Right renal cortex interstitium (tissue), 3 donors: Measurements from ENCODE around the gene KLRF2. TPM values are rescaled to one million over a fixed set of nuclear protein-coding genes. Genes with fewer than 3 reads are reported as not detected.
"Not testable (repeated sequence)": the region's sequence is repeated elsewhere in the genome, so short reads cannot be mapped to it uniquely, and the experiment has no call there.

Experiments
- DNase-seq, 3 donors: peaks; one replicate each; pipeline ENCODE4 v3.0.0-alpha.2; 2013; ENCODE audit warnings: low read depth in 3 of 3, low spot score in 2 of 3
- polyA plus RNA-seq, 3 donors: library from polyadenylated mRNA; unstranded; fragments of 120-200 nt; gene quantifications; one replicate each; pipeline ENCODE4 v1.2.1, GENCODE V29; 2013; ENCODE audit not compliant: insufficient read length in 3 of 3

KLRF2 gene, protein sequence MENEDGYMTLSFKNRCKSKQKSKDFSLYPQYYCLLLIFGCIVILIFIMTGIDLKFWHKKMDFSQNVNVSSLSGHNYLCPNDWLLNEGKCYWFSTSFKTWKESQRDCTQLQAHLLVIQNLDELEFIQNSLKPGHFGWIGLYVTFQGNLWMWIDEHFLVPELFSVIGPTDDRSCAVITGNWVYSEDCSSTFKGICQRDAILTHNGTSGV
- not detected for polyA plus RNA-seq

DNA sequence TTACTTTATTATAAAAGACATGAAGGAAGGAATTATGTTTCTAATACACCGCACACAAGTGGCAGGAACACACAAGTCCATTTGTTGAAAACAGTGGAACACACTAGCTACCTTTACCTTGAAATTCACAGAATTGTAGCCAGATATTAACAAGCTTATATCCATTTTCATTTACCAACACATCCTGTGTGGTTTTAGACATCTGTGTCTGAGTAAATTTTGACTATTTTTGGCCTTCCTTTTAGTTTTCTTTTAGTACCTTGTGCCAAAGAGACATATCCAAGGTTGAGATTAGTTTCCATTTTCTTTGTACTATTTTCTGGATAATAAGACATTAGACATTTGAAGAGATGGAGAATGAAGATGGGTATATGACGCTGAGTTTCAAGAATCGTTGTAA is at the start of gene KLRF2:
Gene KLRF2, plus strand, starts transcription at position 244 of the 400 bp plus-strand sequence. Its CDS starts 107 bp downstream, at position 351.
- DNase-seq, result no peak

DNA sequence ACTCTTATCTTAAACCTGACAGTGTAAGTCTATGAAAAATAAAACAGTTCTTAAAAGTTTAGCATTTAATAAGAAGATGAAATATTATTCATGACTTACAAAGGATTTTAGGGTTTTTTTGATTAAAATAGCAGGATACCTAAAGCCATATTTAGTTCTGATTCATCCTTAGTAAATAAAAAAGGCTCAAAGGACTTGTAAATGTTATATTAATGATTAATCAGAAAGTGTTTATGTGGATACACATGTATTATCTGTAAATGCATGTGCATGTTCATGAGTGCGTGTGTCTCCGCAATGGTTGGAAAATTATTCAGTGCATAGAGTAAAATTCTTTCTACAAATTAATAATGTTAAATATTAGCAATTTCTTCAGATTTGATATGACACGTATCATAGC is 49.6 kb upstream of the KLRF2 start:
- DNase-seq, result no peak

DNA sequence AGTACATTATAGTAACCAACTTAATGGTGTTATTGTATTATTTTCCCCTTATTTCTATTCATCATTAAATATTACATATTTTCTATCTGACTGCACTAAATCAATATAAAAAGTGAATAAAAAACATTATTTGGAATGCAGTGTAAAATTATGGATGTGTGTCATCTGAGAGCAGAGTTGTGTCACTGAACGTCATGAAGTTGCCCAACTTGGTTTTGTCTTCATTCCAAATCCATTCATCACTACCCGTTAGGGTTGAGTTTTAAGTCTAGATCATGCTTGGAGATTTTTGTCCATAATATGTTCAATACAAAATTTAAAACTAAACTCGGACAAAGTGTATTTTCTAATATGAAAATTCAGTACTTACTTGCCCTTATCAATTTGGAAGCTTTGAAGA is 37.9 kb upstream of the KLRF2 start:
- DNase-seq, result no peak

DNA sequence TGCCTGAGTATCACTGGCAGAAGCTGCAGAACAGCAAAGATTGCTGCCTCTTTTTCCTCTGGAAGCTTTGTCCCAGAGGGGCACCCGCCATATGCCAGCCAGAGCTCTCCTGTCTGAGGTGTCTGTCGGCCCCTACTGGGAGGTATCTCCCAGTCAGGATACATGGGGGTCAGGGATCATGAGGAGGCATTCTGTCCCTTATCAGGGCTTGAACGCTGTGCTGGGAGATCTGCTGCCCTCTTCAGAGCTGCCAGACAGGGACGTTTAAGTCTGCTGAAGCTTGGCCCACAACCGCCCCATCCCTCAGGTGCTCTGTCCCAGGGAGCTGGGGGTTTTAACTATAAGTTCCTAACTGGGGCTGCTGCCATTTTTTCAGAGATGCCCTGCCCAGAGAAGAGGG is 32.4 kb upstream of the KLRF2 start:
- no peak for DNase-seq

DNA sequence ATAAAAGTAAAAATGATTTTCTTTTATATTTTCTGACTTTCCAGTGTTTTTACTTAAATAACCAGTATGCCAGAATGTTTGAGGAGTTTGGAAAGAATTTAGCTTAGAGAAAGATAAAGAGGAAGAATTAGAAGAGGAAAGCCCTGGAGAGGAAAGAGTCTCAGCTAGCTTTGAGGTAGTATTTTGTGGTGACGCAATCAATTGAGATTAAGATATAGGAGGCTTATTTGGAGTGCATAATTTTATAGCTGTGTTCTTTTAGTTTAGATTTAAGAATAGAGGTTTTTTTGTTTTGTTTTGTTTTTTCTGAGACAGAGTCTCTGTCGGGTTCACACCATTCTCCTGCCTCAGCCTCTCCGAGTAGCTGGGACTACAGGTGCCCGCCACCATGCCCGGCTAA is 30.2 kb upstream of the KLRF2 start:
- DNase-seq, result no peak

DNA sequence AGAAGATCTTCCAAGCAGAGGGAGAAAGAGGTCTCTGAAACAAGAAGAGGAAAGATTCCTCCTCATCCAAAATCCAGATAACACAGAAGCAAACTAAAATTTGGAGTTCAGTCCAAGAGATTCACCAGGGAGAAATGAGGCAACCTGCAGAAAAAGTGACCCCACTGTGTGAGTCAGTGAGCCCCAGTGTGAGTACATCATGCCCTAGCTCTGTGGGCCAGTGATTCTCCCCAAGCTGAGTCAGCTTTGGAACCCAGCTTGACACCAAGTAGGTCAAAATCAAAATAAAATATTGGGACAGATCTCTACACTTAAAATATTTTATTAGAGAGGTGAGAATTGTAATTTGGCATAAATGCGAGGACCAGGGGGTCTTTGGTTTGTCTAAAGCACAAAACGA is 29.4 kb upstream of the KLRF2 start:
- DNase-seq, result no peak

DNA sequence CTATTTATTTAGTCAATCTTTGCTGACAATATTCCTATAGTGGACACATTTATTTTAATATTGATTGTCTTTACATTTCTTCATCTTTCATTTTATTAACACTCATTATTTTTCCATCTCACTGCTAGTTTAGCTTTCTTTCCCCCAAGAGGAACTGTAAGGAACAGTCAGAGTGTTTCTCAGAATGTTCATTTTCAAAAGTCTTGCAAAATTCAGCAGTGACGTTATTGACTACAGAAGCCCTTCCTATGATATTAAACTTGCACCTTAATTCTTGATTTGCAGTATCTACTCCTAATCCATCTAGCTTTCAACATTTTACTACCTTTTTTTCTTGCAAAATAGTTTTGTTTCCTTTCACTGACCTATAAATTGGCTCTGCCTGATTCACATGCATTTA is 25.1 kb upstream of the KLRF2 start:
- DNase-seq, result no peak

DNA sequence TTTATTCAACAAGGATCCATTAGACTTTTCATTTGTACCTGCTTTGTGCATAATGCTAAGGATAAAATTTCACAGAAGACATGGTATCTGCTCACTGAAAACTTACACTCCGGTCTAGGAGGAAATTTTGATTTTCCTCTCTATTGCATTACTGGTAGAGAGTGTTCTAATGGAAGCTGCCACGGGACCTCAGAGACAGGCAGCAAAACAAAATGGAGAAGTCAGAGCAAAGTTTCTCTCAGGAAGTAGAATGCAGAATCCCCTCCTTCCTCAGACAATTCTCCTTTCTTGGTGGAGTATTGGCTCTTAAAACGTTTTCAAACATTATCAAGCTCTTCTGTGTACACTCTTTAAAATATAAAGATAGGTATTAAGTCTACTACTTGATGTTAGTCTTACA is 24.4 kb upstream of the KLRF2 start:
- no peak for DNase-seq

DNA sequence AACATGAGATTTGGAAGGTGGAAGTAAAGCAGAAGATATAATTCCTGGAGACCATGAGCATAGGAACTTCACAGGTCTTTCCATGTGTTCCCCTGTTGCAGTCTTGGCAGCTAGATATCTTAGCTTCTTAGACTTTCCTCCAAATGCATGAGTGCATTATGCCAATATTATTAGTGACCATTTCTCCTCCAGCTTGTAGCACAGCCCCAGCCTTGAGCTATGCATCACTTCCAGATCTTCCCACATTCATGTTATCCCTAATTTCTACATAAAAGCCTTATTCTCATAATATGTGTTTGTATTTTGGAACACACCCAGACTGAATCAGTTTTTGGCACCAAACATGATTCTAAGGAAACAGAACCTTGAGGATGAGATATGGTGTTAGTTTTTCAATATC is 23.2 kb upstream of the KLRF2 start:
- DNase-seq, result no peak

DNA sequence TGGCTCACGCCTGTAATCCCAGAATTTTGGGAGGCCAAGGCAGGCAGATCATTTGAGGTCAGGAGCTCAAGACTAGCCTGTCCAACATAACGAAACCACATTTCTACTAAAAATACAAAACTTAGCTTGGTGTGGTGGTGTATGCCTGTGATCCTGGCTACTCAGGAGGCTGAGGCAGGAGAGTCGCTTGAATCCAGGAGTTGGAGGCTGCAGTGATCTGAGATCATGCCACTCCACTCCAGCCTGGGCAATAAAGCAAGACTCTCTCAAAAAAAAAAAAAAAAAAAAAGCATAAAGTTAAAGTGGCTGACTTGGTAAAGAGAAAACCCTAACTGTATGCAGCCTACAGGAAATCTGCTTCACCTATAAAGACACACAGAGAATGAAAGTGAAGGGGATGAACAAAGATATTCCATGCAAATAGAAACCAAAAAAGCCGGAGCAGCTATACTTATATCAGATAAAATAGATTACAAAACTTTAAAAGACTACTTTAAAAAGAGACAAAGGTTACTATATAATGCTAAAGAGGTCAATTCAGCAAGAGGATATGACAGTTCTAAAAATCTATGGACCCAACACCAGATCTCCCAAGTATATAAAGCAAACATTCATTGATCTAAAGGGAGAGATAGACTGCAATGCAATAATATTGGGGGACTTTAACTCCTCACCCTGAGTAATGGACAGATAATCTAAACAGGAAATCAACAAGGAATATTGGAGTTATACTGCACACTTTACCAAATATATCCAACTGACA is 16.2 kb upstream of the KLRF2 start:
- DNase-seq, result no peak

DNA sequence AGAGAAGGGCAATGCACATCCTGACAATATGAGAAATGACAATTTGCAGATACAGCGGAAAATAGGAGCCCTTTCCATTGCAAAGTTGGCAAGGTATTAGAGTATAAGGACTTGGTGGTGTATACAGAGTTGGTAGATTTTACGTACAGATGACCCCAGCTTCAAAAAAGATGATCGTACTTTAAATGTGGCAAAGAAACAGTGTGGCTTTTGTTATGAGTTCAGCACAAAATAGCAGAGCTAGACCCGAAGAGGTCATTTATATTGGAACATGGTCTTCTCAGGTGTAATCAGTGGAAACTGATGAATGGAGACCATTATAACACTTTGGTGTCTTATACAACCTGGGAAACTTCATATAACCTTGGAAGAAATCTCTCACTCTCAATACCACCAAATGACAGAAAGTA is 14.4 kb upstream of the KLRF2 start:
- DNase-seq, result no peak

DNA sequence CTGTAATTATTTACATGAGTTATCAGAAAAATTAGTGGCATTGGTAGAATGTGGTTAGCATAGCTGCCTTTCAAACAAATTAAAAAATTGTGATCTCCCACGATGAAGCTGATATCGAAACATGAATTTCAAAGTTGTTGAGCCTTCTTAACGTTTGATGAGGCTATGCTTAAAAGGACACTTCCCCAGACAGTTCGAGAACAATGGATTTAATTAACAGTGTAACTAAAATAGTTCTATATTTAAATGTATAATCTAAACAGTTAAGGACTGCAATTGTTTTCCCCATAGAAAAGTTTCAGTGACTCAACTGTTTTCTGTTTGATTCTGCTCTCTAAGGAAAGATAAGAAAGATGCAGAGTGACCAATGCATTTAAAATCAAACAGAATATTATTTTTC is 13.8 kb upstream of the KLRF2 start:
- no peak for DNase-seq

DNA sequence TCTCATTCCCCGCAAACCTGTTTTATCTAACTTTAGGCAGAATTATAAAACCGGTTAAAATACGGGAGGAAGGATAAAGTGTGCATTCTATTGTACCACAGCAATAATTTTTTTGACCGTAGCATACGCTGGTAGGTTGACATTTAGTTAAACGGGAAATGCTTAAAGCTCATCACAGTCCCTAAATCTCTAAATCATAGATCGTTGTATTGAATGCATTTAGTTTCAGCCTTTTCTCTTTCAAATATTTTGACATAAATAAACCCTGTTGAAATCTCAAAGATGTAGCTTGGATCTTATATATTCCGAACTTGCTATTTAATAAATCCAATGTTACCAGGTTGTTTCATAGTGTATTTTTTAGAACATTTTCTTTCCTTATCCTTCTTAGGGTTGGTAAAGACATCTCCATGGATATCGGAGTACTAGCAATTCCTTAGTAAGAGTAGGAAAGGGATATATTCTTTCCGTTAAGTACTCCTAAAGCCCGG is 12.9 kb upstream of the KLRF2 start:
- DNase-seq, result no peak

DNA sequence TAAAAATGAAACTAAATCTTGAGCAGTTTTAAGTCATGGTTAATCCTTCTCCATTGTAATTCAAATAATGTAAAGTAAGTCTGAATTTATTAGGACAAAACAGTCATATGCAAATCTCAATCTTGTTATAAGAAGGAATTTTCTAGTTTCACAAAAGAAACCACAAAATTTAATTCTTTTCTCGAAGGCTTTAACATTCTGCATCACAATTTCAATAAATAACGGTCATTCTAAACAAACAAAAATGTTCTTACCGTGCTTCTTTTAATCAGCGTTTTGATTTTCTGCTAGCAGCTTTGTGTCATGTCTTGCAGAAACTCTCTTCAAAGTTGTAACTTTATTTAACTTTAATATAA is 12.4 kb upstream of the KLRF2 start:
- DNase-seq, result no peak

DNA sequence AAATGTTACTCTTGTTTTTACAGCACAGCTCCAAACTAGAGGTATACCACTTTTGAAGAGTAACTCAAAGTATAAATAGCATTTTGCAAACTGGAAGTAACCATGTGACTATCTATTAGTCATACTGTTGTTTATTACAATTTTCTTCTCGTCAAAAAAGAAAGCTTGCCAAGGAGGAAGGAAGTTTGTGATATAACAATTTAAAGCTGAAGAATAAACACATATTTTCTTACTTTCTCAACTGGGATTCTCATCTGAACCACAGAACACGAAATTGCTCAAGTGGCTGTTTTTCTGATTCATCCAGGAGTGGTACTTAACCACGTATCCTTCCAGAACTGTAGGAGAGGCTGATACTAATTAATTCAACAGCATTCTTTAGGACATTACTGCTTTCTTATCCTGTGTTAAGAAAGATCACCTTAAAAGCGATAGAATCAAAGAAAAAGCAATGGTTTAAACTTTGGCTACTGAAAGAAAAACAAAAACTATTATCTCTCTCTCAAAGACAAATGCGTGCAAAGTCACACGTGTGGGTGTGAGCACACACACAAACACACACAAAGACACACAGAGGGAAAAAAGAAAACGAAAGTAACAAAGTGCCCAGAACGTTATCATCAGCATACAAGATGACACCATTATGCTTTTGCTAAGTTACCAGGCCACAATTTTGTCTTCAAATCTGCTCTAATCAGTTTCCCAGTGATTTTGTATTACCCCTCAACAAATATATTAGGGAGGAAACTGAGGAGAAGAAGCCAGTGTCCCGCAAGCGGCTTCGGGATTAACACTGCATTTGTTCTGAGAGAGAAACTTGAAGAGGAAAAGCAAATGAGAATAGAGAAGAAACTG is 11.8 kb upstream of the KLRF2 start, which contains the start of gene CLEC2B:
Gene CLEC2B, minus strand, starts transcription at position 48 of the 855 bp plus-strand sequence.
- DNase-seq, result peak in 1 of 3 donors; percentile 6

DNA sequence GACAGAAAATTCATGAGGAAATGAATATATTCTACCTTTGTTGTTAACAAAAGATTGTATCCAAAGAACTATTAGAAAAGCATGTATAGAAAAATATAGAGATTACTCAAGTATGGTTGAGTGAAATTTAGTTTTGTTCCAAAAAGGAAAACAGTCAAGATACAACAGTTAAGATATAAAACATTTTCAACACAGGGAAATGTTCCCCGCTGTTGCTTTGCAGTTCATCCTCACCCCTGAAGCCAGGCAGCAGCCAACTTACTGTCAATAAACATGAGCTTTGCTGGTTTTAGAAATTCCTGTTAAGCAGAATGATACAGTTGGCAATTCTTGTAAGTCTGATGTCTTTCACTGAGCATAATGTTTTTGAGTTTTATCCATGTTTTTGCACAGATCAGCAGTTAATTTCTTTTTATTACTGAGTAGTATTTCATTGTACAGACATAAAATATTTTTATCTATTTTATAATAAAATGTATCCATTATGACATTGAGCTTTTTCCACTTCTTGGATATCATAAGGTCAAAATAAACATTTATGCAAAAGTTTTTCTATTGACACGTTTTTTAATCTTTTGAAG is 10.9 kb upstream of the KLRF2 start:
- no peak for DNase-seq

DNA sequence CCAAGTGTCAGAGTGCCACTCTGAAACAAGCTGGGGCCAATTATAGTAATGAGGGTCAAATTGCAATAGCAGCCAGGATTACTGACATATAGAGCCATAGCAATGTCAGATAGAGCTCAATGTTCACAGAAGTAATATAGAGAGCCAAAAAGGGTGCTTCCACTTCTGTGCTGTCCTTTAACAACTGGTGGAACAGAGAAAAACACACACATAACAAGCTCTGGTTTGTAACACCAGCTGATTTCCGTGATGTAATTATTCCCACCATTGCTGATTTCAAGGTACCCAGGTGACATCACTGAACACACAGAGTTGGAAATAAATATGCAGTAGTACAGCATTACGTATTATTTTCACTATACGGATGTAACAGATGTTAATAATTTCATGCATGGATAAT is 9.1 kb upstream of the KLRF2 start:
- DNase-seq, result no peak

DNA sequence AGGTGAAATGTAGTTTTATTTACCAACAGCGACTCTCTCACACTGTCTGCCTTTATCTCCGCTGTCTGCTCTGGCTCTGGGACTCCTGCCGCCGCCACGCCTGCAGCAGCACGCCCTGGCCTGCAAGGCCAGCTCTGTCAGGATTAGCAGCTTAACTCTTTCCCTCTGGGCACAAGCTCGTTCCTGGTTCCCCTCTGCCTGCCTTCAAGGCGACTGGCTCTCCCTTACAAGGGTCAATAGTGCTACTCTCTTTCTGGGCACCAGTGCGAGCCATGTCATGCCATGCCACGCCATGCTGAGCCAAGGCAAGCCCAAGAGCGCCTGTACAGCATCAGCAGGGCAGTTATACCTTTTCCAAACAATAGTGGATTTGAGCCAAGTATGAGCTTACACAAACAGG is 8.5 kb upstream of the KLRF2 start:
- DNase-seq, result no peak

DNA sequence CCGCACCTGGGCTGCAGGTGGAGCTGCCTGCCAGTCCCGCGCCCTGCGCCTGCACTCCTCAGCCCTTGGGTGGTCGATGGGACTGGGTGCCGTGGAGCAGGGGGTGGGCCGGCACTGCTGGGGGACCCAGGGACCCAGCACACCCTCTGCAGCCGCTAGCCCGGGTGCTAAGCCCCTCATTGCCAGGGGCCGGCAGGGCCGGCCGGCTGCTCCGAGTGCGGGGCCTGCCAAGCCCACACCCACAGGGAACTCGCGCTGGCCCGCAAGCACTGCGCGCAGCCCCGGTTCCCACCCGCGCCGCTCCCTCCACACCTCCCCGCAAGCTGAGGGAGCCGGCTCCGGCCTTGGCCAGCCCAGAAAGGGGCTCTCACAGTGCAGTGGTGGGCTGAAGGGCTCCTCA is 5.2 kb upstream of the KLRF2 start:
- DNase-seq, result not testable (repeated sequence)

DNA sequence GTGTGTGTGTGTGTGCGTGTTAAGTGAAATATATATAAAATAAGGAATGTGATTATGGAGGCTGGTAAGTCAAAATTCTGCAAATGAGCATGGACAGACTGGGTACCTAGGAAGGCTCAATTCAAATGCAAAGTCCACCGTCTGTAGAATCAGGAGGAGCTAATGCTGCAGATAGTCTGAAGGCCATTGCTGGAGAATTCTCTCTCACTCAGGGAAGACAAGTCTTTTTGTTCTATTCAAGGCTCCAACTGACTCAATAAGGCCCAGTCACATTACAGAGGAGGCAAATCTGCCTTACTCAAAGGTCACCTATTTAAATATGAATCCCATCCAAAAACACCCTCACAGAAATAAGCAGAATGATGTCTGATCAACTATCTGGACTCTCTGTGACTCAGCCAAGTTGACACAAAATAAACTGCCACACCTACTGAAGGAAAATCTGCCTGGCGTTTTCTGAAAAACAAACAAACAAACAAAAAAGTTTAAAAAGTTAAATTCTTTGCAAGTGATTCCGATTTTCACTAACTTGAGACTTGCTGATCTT is 684 bp upstream of the KLRF2 start:
- DNase-seq, result no peak

DNA sequence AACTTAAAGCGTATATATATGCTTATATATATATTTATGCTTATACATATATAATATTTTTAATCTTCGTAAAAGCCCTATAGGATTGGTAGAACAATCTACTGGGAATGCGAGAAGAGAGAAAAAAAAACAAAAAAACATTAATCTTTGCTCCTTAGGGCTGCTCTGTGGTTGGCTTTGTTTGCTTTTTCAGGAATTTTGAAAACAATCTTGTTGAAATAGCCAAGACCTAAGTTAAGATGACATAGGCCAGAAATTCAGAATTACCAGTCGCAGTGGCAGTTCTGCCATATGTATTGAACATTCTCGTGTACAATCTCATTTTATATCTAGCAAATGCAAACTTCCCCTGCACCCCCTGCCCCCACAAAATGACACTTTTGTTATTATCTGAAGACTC is 699 bp downstream of the KLRF2 start:
- no peak for DNase-seq
